PC-3 (cell line): Measurements from ENCODE around the gene SSTR4.
"Not testable (repeated sequence)": the region's sequence is repeated elsewhere in the genome, so short reads cannot be mapped to it uniquely, and the experiment has no call there.

Experiments used
- EZH2 ChIP-seq: fragments of 300-600 bp; sonication (generic); IDR thresholded peaks from one replicate; pipeline ENCODE4 v1.6.1; 2017; ENCODE audit warnings: antibody characterized with exemption, mild to moderate bottlenecking, low read length; ENCODE audit not compliant: unreplicated experiment
- EZH2phosphoT487 ChIP-seq: fragments of 300-600 bp; sonication (generic); IDR thresholded peaks from 2 replicates; pipeline ENCODE4 v1.6.1; 2018; ENCODE audit warnings: mild to moderate bottlenecking, antibody characterized with exemption, low read length, borderline replicate concordance
- TF ChIP-seq, protein P1 (sequence below): fragments of 300-600 bp; sonication (generic); conservative IDR thresholded peaks from 2 replicates; pipeline ENCODE4 v1.5.1; 2017; ENCODE audit warnings: antibody characterized with exemption, low read depth, mild to moderate bottlenecking, low read length

DNA sequence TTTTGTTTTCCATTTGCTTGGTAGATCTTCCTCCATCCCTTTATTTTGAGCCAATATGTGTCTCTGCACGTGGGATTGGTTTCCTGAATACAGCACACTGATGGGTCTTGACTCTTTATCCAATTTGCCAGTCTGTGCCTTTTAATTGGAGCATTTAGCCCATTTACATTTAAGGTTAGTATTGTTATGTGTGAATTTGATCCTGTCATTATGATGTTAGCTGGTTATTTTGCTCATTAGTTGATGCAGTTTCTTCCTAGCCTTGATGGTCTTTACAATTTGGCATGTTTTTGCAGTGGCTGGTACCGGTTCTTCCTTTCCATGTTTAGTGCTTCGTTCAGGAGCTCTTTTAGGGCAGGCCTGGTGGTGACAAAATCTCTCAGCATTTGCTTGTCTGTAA is 43.7 kb upstream of the SSTR4 start:
- TF ChIP-seq, protein P1, sequence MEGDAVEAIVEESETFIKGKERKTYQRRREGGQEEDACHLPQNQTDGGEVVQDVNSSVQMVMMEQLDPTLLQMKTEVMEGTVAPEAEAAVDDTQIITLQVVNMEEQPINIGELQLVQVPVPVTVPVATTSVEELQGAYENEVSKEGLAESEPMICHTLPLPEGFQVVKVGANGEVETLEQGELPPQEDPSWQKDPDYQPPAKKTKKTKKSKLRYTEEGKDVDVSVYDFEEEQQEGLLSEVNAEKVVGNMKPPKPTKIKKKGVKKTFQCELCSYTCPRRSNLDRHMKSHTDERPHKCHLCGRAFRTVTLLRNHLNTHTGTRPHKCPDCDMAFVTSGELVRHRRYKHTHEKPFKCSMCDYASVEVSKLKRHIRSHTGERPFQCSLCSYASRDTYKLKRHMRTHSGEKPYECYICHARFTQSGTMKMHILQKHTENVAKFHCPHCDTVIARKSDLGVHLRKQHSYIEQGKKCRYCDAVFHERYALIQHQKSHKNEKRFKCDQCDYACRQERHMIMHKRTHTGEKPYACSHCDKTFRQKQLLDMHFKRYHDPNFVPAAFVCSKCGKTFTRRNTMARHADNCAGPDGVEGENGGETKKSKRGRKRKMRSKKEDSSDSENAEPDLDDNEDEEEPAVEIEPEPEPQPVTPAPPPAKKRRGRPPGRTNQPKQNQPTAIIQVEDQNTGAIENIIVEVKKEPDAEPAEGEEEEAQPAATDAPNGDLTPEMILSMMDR, result not testable (repeated sequence)
- not testable (repeated sequence) for TF ChIP-seq EZH2, EZH2phosphoT487
